HG03521 (cell line): Measurements from ENCODE around the gene UBAC1.
"Not testable (repeated sequence)": the region's sequence is repeated elsewhere in the genome, so short reads cannot be mapped to it uniquely, and the experiment has no call there.

Experiments
- ATAC-seq: cut with Tn5 transposase; IDR thresholded peaks from one replicate; pipeline ENCODE4 v1.9.1; 2021; ENCODE audit warnings: mild to moderate bottlenecking, moderate library complexity; ENCODE audit not compliant: unreplicated experiment

UBAC1 gene

DNA sequence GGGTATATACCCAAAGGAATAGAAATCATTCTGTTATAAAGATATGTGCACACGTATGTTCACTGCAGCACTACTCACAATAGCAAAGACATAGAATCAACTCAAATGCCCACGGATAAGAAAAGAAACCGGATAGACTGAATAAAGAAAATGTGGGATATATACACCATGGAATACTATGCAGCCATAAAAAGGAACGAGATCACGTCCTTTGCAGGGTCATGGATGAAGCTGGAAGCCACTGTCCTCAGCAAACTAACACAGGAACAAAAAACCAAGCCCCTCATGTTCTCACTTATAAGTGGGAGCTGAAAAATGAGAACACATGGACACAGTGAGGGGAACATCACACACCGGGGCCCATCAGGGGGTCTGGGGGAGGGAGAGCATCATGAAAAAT lies 17.6 kb downstream of the UBAC1 start:
- ATAC-seq: not testable (repeated sequence)

DNA sequence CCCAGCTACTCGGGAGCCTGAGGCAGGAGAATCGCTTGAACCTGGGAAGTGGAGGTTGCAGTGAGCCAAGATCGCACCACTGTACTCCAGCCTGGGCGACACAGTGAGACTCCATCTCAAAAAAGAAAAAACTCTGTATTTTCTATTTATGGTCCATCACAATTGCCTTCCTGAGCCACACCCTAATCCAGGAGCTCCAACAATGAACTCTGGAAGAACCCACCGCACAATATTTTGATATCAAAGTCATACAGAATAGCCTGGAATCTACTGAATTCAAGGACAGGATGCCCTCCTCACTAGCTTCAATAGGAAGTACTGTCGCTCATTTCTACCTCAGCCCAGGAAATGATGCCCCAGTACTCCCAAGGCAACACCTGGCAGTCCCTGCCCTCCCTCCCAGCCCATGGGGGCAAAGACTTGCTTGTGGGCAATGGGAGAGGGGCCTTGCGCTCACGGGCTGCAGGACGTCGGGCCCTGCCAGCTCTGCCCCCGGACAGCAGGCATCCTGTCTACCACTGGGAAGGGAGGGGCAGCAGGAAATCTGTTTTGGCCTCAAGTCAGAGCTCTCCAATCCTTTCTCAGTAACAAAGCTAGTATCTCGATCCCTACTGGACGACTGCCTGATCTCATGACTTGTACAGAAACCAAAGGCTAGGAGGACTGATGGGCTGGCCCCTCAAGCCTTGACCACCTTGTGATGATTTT lies 19.7 kb downstream of the UBAC1 start:
- no peak for ATAC-seq

DNA sequence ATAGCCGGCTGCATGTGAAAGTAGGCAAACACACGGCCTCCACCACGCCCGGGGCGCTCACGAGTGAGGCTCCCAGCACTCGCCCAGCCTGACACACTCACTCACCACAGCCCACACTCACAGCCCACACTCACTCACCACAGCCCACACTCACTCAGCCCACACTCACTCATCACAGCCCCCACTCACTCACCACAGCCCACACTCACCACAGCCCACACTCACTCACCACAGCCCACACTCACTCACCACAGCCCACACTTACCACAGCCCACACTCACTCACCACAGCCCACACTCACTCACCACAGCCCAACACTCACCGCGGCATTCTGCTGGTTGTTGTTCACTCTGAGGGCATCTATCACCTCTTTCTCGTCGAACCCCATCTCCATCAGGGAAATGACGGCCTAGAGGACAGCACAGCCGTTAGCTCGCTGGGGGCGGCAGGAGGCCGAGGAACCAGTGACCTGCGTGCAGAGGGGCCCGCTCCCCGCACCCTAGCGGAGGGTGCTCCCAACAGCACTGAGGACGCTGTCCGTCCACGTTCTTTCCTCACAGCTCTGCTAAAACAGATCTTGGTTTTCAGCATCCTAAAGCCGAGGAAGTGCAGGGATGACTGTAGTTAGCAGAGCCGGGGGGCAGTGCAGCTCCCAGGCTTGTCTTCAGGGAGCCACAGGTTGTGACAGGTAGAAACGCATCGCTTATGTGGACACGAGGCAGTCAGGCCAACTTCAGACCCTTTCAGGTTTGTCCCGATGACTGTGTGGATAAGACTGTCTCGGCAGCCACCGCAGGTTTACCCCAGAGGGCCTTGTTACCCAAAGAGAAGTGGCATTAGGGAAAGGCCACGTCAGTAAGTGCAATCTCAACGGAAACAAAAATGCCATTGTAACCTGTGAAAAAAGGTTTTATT lies 21.6 kb downstream of the UBAC1 start:
- ATAC-seq: no peak

DNA sequence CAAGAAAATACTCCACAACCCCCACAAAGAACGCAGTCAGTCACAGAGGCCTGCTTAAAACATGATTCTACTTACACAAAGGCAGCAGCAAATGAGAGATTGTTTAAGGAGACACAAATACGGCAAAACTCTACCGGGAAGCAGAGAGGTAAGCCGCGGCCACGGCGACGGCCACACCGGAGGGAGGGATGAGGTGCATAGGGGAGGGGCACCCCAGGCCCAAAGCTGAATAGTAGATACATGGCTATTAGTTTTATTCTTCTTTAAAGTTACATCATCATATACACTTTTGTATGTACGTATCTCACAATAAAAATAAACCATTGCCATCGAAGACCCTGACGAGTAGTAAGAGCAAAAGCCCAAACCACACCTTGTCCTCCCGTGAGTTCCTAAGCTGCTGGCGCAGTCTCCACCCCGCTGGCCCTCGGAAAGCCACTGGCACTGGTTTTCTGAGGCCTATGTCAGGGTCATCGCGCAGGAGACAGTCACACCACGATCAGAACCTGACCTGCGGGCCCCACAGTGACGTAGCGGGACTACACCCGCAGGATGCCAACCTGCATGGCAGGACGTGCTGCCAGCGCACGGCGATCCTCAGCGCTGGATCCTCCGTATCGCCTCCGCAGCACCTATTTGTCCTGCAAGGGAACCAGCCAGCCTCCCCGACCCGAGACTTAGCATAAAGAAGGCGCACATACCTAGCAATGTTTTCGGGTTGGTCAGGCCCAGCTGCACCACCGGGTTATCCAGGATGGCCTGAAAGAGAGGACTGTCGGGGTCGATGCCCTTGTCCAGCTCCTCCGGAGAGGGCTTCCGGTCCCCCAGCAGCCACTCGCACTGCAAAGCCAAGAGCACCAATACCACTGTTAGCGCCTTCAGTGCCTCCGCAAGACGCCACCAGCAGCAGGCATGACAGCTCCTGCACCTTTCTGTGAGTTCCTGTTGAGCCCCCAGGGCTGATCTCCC lies 23.4 kb downstream of the UBAC1 start:
- no peak for ATAC-seq

DNA sequence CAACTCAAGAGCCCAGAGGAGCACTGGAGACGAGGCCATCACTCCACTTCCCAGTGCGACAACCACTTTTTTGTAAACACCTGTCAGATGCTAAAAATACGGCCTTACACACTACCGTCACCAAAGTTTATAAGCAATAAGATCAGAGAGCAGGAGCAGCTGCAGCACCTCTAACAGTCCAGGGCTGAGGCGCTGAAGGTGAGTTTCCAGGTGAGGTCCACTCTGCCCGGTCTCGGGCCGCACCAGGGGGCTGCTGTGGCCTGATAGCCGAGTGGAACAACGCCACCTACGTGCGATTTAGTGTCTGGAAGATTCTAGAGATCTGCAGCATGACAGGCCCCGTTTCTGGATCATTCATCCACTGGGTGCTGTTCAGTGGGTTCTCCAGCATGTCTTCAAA lies 28.1 kb downstream of the UBAC1 start:
- ATAC-seq: no peak

DNA sequence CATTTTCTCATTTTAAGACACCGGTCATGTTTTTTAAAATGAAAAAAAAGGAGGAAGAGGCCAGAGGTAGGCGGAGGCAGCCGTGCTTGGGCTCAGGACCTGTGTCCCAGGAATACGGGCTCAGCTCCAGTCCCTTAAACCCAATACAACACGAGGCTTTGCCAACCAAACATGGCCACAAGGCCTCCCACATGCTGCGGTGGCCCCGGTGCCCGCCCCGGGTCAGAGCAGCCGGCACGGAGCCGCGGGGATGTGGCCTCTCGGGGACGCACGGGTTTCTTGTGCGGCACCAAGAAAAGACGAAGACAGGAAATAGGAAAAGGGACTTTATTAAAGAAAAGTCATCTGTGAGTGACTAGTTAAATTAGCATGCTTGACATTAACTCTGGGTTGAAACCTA lies 28.5 kb downstream of the UBAC1 start:
- no peak for ATAC-seq

DNA sequence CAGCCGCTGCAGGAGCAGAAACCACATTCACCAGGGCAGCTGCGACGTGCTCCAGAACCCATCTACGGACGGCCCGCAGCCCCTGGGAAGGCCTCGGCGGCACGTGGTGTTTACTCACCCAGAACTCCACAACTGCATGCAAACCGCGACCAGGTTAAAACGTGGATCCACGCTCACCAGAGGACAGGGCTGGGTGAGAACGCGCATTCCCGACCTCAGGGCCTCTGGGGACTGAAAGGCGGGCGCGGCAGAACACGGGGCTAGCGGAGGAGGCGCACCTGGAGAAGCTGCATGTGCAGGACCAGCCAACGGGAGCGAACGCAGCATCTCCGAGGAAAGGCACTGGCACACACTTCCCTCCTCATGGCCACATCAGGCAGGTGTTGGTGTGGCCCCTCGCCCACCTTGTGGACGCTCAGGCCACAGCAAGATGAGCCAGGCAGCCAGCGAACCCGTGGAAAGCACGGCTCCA lies 29.8 kb downstream of the UBAC1 start:
- no peak for ATAC-seq

DNA sequence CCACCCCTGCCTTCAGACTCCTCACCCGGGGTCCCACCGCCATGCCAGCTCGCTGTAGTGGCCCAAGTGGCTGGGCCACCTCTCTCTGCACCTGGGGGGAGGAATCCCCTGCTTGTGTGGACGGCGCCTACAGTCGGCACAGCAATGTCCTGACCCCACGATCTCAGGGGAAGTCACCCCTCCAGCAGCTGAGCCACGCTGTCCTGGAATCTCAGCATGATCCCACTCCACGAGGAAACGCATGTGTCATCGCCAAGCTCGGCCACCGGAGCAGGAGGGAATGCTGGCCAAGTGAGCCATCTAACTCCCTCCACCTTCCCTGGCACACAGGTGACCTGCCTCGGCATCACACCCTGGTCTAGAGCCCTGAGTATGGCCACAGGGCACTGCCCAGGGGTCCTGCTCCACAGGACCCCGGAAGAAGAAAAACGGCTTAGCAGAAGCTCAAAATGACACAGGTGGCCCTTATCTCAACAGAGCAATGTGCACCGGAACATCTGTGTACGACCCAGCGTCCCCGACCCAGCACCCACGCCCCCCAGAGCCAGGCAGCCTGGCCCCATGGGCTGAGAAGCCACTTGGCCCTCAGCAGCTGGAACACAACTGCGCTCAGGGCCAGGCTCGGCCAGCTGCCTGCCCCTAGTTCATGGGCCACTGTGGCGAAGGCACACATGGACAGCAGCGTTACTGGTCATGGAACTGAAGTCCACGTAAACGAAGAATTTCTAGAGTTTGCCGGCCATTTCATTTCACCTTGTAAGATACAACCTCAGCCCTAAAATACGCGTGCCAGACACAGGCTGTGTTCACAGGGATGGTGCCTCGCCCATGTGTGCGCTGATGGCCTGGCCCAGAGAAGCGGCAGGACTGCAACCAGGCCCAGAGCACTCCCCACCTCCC lies 30.5 kb downstream of the UBAC1 start:
- ATAC-seq: no peak

DNA sequence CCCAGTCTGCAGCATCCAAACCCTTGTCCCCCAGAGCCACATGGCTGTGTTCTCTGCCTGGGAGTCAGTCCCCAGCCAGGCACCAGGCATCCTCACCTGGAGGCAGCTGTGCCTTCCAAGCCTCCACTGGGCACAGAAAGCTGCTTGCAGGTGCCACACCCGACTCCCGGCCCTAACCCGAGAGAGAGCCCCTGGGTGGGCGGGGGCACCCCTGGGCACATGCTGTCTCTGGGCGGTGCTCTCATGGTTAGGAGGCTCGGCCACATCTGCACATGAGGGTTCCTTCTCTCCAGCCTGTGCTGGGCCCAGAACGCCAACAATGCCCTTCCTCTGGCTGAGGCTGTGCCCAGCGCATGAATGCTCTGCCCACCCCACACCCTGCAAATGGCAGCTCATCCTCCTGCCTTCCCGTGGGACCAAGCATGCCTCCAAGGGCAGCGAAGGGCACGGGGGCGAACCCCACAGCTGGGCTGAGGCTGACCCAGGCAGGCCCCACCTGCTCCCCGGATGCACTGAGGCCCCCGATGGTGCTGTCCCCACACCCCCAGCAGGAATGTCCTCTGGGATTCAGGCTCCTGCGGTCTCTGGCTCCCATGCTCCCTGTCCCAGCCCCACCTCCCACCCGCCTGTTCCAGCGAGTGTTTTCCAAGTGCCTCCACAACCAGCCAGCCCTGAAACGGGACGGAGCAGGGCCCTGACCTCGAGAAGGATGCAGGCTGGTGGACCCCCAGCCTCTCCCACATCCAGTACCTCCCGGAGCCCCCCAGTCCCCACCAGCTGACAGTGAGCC lies 31.3 kb downstream of the UBAC1 start:
- no peak for ATAC-seq

DNA sequence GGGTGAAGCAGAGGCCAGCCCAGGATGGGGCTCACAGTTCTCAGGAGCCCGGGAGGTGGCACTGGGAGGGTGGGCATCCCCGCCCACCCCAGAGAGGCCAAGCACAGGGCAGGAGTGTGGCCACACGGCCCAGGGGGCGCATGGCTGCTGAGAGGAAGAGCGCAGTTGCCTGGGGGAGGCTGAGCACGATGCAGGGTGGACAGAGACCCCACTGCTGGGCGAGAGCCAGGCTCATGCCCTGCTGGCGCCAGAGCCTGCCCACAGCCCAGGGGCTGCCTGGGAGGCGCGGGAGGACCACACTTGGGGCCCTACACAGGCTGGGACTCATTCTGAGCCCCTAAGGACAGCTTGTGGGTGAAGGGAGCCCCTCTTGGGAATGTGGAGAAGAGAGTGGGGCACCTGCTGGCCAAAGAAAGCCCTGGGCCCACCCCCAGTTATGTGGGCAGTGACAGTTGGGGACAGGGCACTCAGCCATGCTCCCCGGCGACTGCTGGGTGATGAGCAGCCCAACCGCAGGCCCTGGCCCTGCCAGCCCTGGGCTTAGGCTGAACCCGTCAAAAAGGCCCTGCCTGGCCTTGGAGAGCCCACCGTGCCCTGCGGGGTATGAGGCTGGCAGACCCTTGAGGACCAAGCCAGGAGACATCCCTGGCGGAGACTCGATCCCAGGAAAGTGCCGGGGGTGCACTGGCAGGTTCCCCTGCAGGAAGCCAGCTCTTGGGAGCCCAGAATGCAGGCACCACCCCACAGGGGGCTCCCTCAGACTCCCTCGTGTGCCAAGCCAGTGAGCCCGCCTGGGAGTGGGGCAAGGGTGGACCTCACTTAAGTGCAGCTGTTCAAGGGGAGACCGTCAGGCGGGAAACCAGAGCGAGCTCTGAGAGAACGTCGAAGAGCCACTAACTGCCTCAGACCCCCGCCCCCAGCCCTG lies 32.2 kb downstream of the UBAC1 start:
- ATAC-seq: no peak

DNA sequence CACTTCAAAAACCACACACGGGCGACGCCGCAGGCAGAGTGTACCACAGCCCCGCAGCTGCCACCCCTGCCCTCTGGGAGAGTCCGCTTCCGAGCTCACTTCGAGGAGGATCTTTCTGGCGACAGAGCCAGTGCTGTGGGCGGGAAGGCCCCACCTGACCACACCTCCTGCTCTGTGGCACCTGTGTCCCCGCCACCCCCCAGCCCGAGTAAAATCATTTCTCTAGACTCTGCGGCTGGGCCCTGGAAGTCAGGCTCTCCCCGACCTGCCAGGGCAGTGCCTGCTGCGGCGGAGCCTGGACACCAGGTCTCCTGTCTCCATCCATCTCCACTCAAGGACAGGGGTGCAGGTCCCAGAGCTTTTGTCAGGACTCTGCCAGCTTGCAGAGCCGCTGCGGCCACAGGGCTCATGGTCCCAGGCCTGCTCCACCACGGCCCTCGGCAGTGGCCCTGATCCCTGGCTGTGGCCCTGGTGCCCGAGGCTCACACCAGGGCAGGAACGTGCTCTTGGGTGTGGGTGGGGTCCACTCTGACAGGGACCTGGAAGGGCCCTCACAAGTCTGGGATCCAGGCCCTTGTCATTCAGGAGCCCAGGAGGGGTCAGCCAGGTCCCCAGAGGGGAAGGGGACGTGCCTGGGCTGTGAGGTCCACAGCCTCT lies 33.0 kb downstream of the UBAC1 start:
- ATAC-seq: no peak

DNA sequence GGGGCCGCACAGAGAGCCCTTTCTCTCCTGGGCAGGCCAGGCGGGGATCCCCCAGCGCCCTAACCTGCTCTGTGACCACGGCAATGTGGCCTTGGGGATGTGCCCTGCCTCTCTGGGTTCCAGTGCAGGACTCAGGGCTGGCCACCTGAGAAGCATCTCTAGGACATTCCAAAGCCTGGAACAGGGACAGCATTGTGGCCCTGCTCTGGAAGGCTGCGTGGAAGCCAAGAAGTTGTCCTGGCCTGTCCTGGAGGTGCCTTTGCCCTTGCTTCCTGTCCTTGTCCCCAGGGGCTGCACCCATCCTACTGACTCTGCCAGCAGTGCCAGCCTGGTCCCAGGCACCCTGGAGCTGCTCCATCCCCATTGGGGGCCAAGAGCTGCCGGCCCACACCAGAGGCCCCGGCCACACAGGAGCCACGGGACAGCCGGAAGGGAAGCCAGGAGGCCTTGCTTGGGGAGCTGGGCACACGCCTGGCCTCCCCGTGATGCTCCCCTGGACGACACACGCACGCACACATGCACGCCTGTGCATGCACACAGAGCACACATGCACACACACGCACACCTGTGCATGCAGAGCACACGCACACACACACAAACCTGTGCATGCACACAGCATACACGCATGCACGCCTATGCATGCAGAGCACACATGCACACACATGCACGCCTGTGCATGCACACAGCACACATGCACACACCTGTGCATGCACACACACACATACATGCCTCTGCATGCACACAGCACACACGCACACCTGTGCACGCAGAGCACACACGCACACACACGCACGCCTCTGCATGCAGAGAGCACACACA lies 33.8 kb downstream of the UBAC1 start:
- ATAC-seq: no peak

DNA sequence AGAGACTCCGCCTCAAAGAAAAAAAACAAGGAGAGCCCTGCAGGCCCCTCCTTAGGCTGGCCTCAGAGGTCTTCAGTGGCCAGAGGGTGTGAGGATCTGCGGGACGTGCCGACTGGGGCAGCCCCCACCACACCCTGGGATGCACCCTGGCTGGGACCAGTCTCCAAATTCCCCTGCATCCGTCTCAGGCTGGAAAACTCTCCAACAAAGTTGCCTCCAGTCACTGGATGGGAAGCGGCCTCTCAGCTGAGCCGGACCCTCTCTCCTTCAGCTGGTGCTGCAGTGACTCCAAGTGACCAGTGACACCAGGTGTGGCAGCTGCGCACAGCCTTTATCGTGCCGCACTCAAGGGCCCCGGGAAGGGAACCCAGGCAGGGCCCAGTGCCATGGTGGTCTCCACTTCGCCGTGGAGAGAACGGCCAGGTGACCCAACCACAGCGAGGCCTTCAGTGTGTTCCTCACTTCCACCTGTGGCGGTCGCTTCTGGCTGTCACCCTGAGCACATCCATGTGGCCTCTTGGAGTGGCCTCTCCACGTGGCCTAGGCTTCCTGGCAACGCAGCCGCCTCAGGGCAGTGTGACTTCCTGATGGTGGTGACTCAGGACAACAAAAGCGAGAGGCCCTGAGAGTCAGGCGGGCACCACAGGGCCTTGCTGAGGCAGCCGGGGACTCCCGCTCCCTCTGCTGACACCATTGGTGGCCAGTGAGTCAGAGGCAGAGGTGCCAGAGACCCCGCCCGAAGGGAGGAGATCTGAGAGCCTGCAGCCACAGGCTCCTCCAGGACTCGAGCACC lies 34.6 kb downstream of the UBAC1 start:
- ATAC-seq: no peak

DNA sequence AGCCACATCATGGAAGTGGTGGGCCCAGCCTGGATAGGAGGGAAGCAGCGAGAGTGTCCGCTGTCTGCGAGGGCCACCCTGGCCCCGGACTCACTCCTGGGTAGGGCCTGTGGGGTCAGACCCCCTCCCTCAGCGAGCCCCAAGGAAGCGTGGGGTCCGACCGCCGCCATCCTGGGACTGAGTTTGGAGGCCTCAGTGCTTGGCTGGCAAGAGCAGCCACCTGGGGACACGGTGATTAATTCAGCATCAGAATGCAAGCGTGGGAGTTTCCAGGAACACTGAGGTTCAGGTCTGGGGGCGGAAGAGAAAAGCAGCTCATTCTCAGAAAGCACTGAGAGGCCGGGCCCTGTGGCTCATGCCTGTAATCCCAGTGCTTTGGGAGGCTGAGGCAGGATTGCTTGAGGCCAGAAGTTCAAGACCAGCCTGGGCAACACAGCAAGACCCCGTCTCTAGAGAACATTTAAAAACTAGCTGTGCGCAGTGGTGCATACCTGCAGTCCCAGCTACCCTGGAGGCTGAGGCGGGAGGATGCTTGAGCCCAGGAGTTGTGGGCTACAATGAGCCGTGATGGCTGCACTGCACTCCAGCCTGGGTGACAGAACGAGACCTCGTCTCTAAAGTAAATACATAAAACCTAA lies 35.6 kb downstream of the UBAC1 start:
- no peak for ATAC-seq

DNA sequence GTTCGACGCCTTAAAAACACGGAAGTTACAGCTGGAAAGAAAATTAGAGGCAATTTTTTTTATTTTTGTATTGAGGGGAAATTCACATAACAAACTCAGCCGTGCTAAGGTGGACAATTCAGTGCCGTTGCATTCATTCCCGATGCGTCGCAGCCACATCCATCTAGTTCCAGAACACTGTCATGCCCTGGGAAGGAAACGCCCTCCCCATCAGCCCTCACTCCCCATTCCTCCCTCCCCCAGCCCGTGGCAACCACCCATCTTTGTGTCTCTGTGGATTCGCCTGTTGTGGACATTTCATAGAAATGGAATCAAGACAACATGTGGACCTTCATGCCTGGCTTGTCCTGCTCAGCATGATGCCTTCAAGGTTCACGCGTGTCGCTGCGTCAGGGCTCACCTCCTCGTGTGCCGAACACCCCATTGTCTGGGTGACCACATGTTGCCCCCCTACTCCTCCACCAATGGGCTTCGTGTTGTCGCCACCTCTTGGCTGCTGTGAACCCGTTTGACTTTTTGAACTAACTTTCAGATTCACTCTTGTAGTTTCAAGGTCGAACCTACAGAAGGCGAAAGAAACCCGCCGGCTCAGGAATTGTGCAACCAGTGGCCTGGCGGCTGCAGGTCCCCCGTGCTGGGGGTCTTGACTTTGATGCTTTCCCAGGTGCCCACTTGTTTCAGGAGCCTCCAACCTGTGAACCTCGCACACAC lies 36.4 kb downstream of the UBAC1 start:
- ATAC-seq: no peak
